Measurements from ENCODE around the gene KCTD13.
"Not testable (repeated sequence)": the region's sequence is repeated elsewhere in the genome, so short reads cannot be mapped to it uniquely, and the experiment has no call there.

KCTD13 gene, protein sequence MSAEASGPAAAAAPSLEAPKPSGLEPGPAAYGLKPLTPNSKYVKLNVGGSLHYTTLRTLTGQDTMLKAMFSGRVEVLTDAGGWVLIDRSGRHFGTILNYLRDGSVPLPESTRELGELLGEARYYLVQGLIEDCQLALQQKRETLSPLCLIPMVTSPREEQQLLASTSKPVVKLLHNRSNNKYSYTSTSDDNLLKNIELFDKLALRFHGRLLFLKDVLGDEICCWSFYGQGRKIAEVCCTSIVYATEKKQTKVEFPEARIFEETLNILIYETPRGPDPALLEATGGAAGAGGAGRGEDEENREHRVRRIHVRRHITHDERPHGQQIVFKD

DNA sequence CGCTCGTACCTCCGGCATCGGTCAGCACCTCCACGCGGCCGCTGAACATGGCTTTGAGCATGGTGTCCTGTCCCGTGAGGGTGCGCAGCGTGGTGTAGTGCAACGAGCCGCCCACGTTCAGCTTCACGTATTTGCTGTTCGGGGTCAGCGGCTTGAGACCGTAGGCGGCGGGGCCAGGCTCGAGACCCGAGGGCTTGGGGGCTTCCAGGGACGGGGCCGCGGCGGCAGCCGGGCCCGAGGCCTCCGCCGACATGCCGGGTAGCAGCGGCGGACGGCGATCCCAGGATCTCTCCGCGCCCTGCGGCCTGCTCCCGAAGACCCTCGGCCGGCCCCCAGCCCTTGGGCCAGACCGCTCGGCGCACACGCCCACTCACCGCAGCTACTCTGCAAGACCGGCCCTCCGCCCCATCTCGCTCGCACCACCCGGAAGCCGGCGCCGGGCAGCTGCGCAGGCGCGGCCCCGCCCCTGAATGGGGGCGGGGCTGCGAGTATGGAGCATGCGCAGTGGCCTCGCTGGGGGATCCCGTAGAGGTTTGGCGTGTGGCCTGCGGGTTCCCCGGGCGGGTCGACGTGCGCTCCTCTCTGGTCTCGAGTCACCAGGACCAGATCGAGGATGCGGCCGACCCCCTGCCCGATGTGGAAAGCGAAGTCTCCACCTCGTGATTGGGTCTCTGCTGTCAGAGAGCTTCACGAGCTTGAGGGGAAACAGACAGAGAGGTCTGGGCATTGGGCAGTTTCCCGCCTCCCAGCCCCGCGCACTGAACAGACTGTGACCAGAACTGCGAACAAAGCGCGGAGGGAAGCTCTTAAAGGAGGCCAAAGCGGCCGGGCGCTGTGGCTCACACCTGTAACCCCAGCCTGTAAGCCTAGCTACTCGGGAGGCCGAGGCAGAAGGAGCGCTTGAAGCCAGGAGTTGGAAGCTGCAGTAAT, at the start of gene KCTD13:
KCTD13 (minus strand) TSS at position 446 of the 930 bp plus-strand sequence; CDS start at position 253, 193 bp downstream.
- DNase-seq, result peak; percentile 94

DNA sequence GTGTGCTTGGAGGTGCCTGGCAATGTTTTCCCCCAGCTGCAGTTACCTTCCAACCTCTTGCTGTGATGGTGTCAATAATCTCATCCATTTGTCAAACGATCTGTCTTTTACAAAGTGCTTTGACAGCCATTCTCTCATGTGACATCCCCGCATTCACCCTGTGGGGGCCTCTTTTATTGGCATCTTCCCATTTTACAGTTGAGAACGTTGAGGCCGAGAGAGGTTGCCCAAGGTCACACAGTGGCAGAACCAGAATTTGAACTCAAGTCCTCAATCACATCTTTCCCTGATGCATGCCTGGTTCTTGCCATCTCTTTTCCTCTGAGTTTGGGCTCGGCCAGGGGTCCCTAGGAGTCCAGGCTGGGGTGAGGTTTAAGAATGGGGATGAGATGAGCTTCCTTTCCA, 49.1 kb upstream of the KCTD13 start:
- no peak for DNase-seq

DNA sequence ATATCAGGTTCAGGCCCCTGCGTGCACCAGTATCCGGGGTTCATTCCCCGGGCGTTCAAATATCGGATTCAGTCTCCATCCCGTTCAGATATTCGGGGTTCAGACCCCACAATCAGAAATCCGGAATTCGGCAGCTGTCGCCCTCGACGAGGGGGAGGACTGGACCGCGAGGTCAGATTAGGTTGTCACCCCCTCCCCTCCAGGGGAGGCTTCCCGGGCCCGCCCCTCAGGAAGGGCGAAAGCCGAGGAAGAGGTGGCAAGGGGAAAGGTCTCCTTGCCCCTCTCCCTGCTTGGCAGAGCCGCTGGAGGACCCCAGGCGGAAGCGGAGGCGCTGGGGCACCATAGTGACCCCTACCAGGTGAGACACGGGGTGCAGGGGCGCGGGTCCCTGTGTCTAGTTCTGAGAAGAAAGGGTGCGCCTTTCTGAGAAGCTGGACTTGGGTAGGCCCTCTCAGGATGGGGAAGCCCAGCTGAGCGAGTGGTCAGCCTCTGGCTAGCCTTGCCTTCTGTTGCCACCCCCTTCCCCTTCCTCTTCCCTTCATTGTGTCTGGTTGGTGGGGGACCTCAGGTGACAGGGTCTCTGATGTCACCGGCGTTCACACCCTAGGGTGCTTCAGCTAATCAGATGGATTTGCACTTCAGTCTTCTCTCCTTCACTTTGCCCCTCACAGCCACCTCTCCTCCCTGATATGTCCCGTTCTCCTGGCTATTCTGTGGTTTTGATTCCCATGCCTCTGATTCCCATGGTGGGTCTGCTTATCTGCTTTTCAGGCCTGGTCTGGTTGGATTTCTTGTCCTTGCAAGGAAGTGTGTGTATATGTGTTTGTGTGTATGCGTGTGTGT, 48.5 kb upstream of the KCTD13 start:
- peak; percentile 62 for DNase-seq

DNA sequence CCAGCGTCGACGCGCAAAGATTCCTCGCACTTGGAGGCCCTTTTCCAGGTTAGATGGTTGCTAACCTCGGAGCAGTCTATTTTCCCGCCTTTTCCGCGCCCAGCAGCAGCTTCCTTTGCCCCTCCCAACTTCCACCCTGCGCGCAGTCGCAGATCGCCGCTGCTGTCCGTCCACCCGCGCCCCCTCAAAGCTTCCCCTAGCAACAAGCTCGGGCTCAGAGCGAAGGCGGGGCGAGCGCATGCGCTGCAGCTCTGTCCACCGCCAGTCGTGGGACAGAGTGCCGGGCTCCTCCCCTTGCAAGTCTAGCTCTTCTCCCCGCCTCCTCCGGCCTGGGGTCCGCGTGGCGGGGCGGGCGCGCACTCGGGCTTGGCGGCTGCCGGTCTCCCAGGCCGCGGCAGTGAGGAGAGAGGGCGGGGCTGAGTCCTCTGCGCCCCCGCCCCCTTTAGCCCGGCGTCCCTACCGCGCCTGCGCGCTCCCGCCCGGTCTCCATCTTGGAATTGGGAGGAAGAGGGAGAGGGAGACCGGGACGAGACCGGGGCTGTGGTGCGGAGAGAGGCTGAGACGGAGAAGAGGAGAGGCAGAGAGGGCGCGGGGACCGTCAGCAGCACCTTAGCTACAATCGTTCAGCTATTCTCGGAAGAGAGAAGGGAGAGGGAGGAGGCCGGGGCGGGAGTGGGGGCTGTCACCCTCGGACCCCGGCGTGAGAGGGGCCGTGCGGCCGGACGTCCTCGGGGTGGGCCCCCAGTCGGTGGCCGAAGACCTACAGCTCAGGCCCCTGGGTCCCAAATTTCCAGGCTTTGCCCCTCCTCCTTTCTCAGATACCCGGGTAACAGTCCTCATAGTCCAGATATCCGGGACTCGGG, 47.6 kb upstream of the KCTD13 start, which contains the start of gene TAOK2:
TAOK2 (plus strand) TSS at position 485 of the 863 bp plus-strand sequence. CDS start 3,905 bp downstream, outside the sequence.
- peak; percentile 99 for DNase-seq

DNA sequence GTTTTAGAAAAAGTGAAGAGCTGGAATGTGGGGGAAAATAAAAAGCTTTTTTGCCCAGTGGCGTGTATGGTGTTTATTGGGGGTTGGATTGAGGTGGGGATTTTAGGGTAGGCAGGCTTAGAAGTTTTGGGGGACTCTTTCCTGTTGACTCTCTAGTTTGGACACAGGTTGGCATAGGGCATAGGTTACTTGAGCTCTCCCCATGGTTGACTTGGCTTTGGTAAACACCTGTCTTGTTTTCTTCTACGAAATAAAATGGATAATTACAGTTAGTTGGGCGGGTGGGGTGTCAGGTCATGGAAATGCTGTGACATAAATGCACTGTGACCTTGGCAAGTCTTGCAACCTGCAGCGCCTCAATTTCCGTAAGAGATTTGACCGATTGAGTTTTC, 47.0 kb upstream of the KCTD13 start:
- DNase-seq, result no peak

DNA sequence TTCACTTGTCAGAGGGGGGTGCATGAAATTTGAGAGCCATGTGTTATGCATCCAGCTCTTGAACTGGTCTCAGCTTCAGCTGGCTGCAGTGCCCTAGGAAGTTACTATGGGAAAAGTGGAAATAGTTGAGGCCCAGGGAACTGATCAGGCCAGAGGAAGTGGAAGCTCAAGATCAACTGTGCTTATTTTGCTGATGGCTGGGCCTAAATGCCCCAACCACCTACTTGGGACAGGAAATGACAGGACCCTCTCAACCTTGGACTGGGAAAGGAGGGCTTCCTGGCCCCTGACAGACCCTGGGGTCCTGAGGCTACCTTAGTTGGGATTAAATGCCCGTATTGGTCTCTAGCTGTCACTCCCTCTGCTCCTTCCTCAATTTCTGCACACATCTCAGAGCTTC, 46.5 kb upstream of the KCTD13 start:
- no peak for DNase-seq

DNA sequence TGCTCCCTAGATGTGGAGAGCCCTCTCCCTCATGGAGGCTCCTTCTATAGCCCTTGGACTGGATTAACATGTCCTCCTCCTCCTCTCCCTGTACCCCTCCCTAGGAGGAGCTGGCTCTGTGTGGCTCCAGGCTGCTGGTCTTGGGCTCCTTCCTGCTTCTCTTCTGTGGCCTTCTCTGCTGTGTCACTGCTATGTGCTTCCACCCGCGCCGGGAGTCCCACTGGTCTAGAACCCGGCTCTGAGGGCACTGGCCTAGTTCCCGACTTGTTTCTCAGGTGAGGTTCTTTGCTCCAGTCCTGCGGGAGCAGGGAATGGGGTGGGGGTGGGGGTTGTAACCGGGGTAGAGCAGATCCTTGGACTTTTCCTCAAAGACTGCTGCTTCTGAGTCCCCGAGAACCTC, 45.3 kb upstream of the KCTD13 start:
- no peak for DNase-seq

DNA sequence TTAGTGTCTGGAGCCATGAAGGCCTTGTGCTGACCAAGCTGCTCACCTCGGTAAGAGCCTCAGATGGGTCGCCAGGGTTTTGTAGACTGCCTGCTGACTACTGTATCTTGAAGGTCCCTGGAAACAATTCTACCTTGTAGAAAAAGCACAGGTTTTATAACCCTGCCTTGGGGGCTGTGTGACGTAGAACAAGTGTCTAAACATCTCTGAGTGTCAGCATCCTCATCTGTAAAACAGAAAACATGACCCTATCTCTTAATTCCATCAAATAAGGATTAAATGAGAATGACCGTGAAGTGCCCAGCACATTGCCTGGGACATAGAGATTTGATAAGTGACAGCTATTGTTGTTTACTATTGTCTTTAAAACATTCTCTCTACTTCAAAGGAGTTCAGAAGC, 42.2 kb upstream of the KCTD13 start:
- no peak for DNase-seq

DNA sequence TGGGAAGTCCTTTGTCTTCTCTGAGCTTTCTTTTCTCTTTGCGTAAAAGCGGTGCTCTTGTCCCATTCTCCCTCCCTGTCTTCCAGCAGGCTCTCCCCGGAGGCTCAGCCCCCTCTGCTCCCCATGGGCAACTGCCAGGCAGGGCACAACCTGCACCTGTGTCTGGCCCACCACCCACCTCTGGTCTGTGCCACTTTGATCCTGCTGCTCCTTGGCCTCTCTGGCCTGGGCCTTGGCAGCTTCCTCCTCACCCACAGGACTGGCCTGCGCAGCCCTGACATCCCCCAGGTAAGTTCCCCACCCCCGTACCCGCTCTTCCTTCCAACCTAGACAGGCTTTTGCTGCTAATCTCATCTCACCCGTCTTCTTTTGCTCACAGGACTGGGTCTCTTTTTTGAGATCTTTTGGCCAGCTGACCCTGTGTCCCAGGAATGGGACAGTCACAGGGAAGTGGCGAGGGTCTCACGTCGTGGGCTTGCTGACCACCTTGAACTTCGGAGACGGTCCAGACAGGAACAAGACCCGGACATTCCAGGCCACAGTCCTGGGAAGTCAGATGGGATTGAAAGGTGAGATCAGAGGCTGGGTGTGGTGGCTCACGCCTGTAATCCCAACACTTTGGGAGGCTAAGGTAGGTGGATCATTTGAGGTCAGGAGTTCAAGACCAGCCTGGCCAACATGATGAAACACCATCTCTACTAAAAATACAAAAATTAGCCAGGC, 37.2 kb upstream of the KCTD13 start:
- DNase-seq, result no peak

DNA sequence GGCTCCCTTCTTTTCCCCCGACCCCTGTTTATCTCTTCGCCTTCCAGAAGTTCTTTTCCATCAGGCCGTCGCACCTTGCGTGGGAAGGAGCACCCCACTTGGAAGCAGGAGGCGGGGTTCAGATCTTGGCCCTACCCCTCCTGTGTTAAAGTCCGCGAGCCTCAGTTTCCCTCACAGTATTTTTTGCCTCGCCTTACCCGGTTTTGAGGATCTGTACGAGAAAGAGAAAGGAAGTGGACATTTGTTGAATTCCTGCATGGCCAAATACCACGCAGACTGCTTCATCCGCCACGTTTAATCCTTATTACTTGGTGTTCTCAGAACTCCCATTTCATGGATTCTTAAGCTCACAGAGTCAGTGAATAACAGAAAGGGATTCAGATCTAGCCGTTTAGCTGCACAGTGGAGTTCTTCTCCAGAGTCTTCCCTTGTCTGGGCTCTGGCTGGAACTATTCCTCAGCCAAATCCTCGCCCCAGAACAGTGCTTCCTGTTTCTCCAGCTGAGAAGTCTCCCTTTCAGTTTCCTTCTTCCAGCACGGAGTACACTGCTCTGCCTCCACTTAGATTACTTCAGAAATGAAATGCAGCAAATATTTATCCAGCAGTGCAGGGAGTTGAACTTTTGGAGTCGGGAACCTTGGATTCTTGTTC, 36.4 kb upstream of the KCTD13 start:
- DNase-seq, result peak; percentile 86

DNA sequence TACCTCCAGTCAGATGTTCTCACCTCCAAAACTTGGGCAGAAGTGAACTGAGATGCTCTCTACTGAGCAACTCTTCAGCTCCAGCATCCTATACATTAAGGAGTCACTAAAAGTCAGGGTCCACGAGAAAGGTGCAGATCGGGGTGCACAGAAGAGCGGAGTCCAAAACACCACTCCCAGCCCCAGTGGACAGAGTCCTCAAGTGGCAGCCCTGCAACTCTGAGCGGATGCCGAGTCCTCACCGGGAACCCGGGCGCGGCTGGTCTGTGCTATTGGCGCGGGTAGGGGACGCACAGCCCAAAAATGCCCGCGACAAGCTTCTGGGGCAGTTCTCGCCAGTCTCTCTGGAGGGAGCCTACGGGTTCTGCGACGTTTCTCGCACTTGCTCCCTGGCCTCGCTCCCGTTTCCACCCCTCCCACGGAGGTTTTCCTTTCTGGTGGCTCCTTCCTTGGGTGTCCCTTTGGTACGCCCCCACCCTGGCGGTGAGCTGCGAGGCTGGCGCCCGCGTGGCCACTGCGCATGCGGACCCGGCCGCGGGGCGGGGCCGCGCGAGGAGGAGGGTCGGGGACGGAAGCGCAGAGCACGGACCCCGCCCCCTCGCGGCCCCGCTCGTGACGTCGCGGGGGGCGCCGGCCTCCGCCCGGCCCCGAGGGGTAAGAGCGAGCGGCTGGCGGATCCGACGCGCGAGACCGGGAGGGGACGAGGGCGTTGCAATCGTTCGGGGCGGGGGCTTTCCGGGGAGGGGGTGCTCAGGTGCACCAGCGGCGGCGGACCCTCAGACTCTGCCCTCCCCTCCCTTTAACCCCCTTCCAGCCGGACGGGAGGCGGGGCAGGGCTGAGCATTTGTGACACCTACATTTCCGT, 35.7 kb upstream of the KCTD13 start, which contains the start of gene TMEM219:
TMEM219 (plus strand) TSS at position 601 of the 865 bp plus-strand sequence. CDS start 1,065 bp downstream, outside the sequence.
- DNase-seq, result peak; percentile 97

DNA sequence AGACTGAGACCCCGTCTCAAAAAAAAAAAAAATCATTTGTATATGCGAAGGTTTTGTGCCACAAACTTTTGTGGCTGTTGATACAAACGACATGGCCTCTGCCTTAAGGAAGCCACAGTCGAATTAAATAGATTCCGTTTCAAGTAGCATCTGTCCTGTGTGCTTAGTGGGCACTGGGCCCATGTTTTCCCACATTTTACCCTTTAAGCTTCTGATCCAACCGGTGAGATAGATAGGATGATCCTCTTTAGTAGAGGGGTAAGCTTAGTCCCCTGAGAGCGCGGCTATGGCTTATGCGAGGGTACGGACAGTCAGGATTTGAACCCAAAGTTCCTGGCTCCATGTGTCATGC, 35.1 kb upstream of the KCTD13 start:
- DNase-seq, result no peak

DNA sequence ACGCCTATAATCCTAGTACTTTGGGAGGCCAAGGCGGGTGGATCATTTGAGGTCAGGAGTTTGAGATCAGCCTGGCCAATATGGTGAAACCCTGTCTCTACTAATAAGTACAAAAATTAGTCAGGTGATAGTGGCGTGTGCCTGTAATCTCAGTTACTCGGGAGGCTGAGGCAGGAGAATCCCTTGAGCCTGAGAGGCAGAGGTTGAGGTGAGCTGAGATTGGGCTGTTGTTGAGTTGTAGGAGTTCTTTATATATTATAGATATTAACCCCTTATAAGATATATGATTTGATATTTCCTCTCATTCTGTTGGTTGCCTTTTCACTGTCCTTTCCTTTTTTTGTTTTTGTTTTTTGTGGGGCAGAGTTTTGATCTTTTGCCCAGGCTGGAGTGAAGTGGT, 33.8 kb upstream of the KCTD13 start:
- not testable (repeated sequence) for DNase-seq

DNA sequence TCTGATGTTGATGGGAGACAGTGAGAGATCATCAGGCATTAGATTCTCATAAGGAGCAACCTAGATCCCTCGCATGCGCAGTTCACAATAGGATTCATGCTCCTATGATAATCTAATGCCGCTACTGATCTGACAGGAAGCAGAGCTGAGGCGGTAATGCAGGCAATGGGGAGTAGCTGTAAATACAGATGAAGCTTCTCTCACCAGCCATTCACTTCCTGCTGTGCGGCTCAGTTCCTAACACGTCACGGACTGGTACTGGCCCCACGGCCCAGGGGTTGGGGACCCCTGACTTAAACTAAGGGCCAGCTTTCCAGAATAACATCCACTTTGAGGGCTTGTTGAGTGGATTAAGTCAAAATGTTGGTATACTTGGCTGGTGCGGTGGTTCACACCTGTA, 33.3 kb upstream of the KCTD13 start:
- no peak for DNase-seq

DNA sequence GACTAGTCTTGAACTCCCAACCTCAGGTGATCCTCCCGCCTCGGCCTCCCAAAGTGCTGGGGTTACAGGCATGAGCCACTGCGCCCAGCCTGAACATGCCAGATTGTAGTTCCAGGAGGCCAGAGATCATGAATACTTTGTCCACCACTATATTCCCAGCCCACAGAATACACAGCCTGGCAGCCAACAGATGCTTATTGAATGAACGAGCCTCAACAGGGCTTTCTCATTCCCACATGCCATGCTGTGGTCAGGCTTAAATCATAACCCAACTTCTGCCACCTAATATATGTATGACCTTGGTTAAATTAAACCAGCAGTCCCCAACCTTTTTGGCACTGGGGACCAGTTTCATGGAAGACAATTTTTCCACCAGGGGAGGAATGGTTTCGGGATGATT, 32.7 kb upstream of the KCTD13 start:
- no peak for DNase-seq

DNA sequence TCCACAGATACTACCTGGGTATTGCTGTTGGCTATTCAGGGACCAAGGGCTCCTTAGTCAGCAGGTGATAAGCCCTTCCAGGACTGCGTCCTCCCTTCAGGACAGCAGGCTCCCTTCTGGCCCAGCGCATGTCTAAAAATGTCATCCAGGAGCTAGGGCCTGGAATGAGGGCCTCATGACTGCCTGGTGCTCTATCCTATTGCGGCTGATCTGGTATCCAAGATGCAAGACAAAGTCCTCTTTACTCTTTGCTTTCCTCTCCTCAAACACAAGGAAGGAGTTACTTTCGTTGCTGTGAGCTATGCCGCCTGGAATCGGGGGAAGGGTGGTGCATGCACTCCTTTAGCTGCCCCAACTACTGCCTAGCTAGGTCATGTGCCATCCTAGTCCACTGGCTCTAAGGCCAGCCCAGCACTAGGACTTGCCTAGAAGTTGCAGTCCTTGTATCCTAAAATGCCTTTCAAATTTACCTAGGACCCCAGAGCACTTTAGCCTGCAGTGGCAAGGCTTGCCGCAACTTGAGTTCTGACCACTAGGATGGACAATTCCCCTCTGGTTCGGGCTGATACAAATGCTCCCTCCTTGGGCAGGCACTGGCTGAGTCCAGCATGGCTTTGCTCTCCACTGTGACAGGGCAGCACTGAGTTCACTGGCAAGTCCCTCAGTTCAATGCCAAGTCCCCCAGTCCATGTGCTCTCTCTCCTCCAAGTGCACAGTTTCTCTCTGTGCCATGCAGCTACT, 25.8 kb upstream of the KCTD13 start:
- no peak for DNase-seq

DNA sequence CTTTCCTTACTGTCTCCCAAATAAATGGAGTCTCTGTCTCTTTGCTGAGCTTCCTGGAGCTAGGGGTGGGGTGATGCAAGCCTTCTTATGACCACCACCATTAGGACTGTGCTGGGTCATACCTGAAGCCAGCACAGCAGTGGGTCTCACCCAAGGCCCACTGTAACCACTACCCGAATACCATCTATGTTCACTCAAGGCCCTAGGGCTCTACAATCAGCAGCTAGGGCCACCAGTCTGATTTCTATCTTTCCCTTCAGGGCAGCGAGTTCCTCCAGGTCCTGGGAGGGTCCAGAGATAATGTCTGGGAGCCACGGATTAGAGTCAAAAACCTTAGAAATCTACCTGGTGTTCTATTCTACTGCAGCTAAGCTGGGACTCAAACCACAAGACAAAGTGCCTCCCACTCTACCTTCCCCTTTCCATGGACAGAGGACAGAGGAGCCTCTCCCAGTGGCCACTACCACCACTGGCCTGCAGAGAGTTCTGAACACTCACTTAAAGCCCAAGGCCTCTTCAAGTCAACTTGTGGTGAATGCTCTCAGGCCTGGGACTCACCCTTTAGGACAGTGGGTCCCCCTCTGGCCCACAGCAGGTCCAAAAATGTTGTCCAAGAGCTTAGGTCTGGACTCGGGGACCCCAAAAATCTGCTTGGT, 24.9 kb upstream of the KCTD13 start:
- DNase-seq, result no peak

DNA sequence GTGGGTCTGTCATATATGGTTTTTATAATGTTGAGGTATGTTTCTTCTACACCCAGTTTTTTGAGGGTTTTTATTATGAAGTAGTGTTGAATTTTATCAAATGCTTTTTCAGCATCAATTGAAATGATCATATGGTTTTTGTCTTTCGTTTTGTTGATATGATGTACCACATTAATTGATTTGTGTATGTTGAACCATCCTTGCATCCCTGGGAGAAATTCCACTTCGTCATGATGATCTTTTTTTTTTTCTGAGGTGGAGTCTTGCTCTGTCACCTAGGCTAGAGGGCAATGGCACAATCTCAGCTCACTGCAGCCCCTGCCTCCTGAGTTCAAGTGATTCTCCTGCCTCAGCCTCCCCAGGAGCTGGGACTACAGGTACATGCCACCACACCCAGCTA, 21.9 kb upstream of the KCTD13 start:
- DNase-seq, result no peak
